Testis (tissue), 2 donors: ENCODE data around the gene ECHDC3.

Source experiments
- CTCF ChIP-seq, 3 experiments: fragments of 450-650 bp in 2 of 3; fragments of 200-600 bp in 1 of 3; sonication (generic) in 1 of 3; IDR thresholded peaks; one replicate each; pipeline ENCODE4 v1.5.1; 2016 to 2019; ENCODE audit warnings: antibody characterized with exemption in 3 of 3, mild to moderate bottlenecking in 2 of 3, moderate library complexity in 1 of 3
- POLR2A ChIP-seq: fragments of 450-650 bp; IDR thresholded peaks from one replicate; pipeline ENCODE4 v1.6.1; 2017; ENCODE audit warnings: antibody characterized with exemption, mild to moderate bottlenecking, moderate library complexity

- TF ChIP-seq CTCF (IDR thresholded peaks at IDR 0.05) (no peak), POLR2A (no peak)
These were observed 12.0 kb downstream of the ECHDC3 start for GRCh38 chr10:11754173-11754572.
